ENCODE results near the gene SYNJ2.

Gene SYNJ2

GRCh38 chr6:157995458-157995857, 13.8 kb downstream of the SYNJ2 start:
- H3K9ac ChIP-seq (ENCODE audit: low read length) = no peak overlapping the region
- H3K4me1 ChIP-seq (ENCODE audit: low read length) = peaks cover 3% of the 10 kb centered on the region
- no peak overlapping the region for H3K27ac ChIP-seq (ENCODE audit: low read length)
- no peak overlapping the region for H3K4me3 ChIP-seq (ENCODE audit: low read length)
- H3K4me2 ChIP-seq (ENCODE audit: low read length) = no peak overlapping the region
- H2AFZ ChIP-seq (ENCODE audit: low read depth, low read length) = no peak overlapping the region
- H3K36me3 ChIP-seq (replicated peaks; ENCODE audit: low read depth, low read length) = no peaks in the 10 kb centered on the region
- peaks cover 7% of the 10 kb centered on the region; the same call in 1 of the 2 replicates for H4K20me1 ChIP-seq (ENCODE audit: insufficient read depth, low read length)
- peaks cover 31% of the 10 kb centered on the region; the same call in 1 of the 2 replicates for H3K79me2 ChIP-seq (ENCODE audit: low read length)
- no peaks in the 10 kb centered on the region for H3K9me3 ChIP-seq (ENCODE audit: insufficient read depth, low read length)
- H3K27me3 ChIP-seq (ENCODE audit: low read depth, low read length) = no peaks in the 10 kb centered on the region
- TF ChIP-seq EZH2phosphoT487 (IDR thresholded peaks at IDR 0.05; ENCODE audit: low read depth) = no peak
- TF ChIP-seq CTCF (IDR thresholded peaks at IDR 0.05; ENCODE audit: low read depth, low read length) = no peak

GRCh38 chr6:157996201-157996712, 14.6 kb downstream of the SYNJ2 start:
- TF ChIP-seq EZH2phosphoT487 (IDR thresholded peaks at IDR 0.05; ENCODE audit: low read depth) (no peak), CTCF (IDR thresholded peaks at IDR 0.05; ENCODE audit: low read depth, low read length) (no peak)
- Histone ChIP-seq H3K9ac (ENCODE audit: low read length) (no peak overlapping the region), H2AFZ (ENCODE audit: low read depth, low read length) (no peak overlapping the region), H3K79me2 (ENCODE audit: low read length) (peaks cover 26% of the 10 kb centered on the region; the same call in 1 of the 2 replicates), H3K36me3 (replicated peaks; ENCODE audit: low read depth, low read length) (no peaks in the 10 kb centered on the region), H3K27me3 (ENCODE audit: low read depth, low read length) (no peaks in the 10 kb centered on the region), H4K20me1 (ENCODE audit: insufficient read depth, low read length) (peaks cover 2% of the 10 kb centered on the region; the same call in 1 of the 2 replicates), H3K27ac (ENCODE audit: low read length) (no peak overlapping the region), H3K4me1 (ENCODE audit: low read length) (no peaks in the 10 kb centered on the region), H3K4me2 (ENCODE audit: low read length) (no peak overlapping the region), H3K4me3 (ENCODE audit: low read length) (no peak overlapping the region), H3K9me3 (ENCODE audit: insufficient read depth, low read length) (no peaks in the 10 kb centered on the region)

GRCh38 chr6:157996918-157997702, 15.4 kb downstream of the SYNJ2 start:
- Histone ChIP-seq H3K79me2 (ENCODE audit: low read length) (peaks cover 21% of the 10 kb centered on the region; the same call in 1 of the 2 replicates), H3K4me3 (ENCODE audit: low read length) (no peak overlapping the region), H3K9ac (ENCODE audit: low read length) (no peak overlapping the region), H3K27ac (ENCODE audit: low read length) (no peak overlapping the region), H3K4me1 (ENCODE audit: low read length) (no peaks in the 10 kb centered on the region), H3K27me3 (ENCODE audit: low read depth, low read length) (no peaks in the 10 kb centered on the region), H3K9me3 (ENCODE audit: insufficient read depth, low read length) (no peaks in the 10 kb centered on the region), H2AFZ (ENCODE audit: low read depth, low read length) (no peak overlapping the region), H4K20me1 (ENCODE audit: insufficient read depth, low read length) (no peaks in the 10 kb centered on the region; the same call in 1 of the 2 replicates), H3K4me2 (ENCODE audit: low read length) (no peak overlapping the region), H3K36me3 (replicated peaks; ENCODE audit: low read depth, low read length) (no peaks in the 10 kb centered on the region)
- TF ChIP-seq EZH2phosphoT487 (IDR thresholded peaks at IDR 0.05; ENCODE audit: low read depth) (no peak), CTCF (IDR thresholded peaks at IDR 0.05; ENCODE audit: low read depth, low read length) (no peak)

GRCh38 chr6:157997893-157998608, 16.4 kb downstream of the SYNJ2 start:
- Histone ChIP-seq H3K9ac (ENCODE audit: low read length) (no peak overlapping the region), H3K4me3 (ENCODE audit: low read length) (no peak overlapping the region), H4K20me1 (ENCODE audit: insufficient read depth, low read length) (no peaks in the 10 kb centered on the region; the same call in 1 of the 2 replicates), H3K36me3 (replicated peaks; ENCODE audit: low read depth, low read length) (no peaks in the 10 kb centered on the region), H3K4me2 (ENCODE audit: low read length) (no peak overlapping the region), H3K79me2 (ENCODE audit: low read length) (peaks cover 21% of the 10 kb centered on the region; the same call in 1 of the 2 replicates), H3K27me3 (ENCODE audit: low read depth, low read length) (no peaks in the 10 kb centered on the region), H3K27ac (ENCODE audit: low read length) (no peak overlapping the region), H2AFZ (ENCODE audit: low read depth, low read length) (no peak overlapping the region), H3K4me1 (ENCODE audit: low read length) (no peaks in the 10 kb centered on the region), H3K9me3 (ENCODE audit: insufficient read depth, low read length) (no peaks in the 10 kb centered on the region)
- TF ChIP-seq EZH2phosphoT487 (IDR thresholded peaks at IDR 0.05; ENCODE audit: low read depth) (no peak), CTCF (IDR thresholded peaks at IDR 0.05; ENCODE audit: low read depth, low read length) (no peak)
